ENCODE measurements around the gene CD47. TPM values are rescaled to one million over a fixed set of nuclear protein-coding genes. Genes with fewer than 3 reads are reported as not detected.
A peak's percentile ranks its signal among the peaks of the same experiment; 100 is the strongest.

The CD47 gene
- total and polyA plus RNA-seq, 8 donors, result 142 to 356 (median 187) TPM

- no peak for ATAC-seq
- DNase-seq, result no peak
- H3K27ac ChIP-seq, result no peak overlapping the region
Measured at GRCh38 chr3:108021533-108021932, 69.3 kb downstream of the CD47 start.

GRCh38 chr3:108021131-108021530 lies 69.7 kb downstream of the CD47 start:
- Histone ChIP-seq H3K4me3 (no peak overlapping the region), H3K36me3 (no peaks in the 10 kb centered on the region), H3K9me3 (no peaks in the 10 kb centered on the region), H3K27ac (no peak overlapping the region), H3K4me1 (no peaks in the 10 kb centered on the region), H3K27me3 (peaks cover 0 to 12% of the 10 kb centered on the region in 2 donors)
- intact Hi-C loops (cut with DNase I), result loop anchor here in 1 of 2 donors (10.0 kb wide), 1 partner anchor 64 kb away; no protein-coding TSS in a partner anchor
- DNase-seq (no peak), ATAC-seq (no peak)
- no peak for TF ChIP-seq CTCF (IDR thresholded peaks at IDR 0.05)

More at GRCh38 chr3:108021533-108021932, 69.3 kb downstream of the CD47 start:
- peaks cover 0 to 12% of the 10 kb centered on the region in 2 donors for H3K27me3 ChIP-seq
- no peaks in the 10 kb centered on the region for H3K9me3 ChIP-seq
- H3K4me3 ChIP-seq, result no peak overlapping the region
- intact Hi-C loops (cut with DNase I), result loop anchor here in 1 of 2 donors (10.0 kb wide), 1 partner anchor 63 kb away; no protein-coding TSS in a partner anchor
- TF ChIP-seq CTCF (IDR thresholded peaks at IDR 0.05), result no peak
- H3K36me3 ChIP-seq, result no peaks in the 10 kb centered on the region
- H3K4me1 ChIP-seq, result no peaks in the 10 kb centered on the region

GRCh38 chr3:108018552-108018951 lies 72.3 kb downstream of the CD47 start:
- Histone ChIP-seq H3K27me3 (peaks cover 0 to 12% of the 10 kb centered on the region in 2 donors), H3K9me3 (no peaks in the 10 kb centered on the region), H3K27ac (no peak overlapping the region), H3K4me1 (no peaks in the 10 kb centered on the region), H3K4me3 (no peak overlapping the region), H3K36me3 (no peaks in the 10 kb centered on the region)
- DNase-seq (no peak), ATAC-seq (no peak)
- TF ChIP-seq CTCF (IDR thresholded peaks at IDR 0.05), result no peak
- intact Hi-C loops (cut with DNase I), result no loop called here

GRCh38 chr3:108017587-108017986 lies 73.2 kb downstream of the CD47 start:
- DNase-seq (no peak), ATAC-seq (peak; percentile 9)
- H3K4me1 ChIP-seq, result no peaks in the 10 kb centered on the region
- peaks cover 0 to 12% of the 10 kb centered on the region in 2 donors for H3K27me3 ChIP-seq
- H3K4me3 ChIP-seq, result no peak overlapping the region
- no peak for TF ChIP-seq CTCF (IDR thresholded peaks at IDR 0.05)
- no peak overlapping the region for H3K27ac ChIP-seq
- H3K36me3 ChIP-seq, result no peaks in the 10 kb centered on the region
- intact Hi-C loops (cut with DNase I), result no loop called here
- no peaks in the 10 kb centered on the region for H3K9me3 ChIP-seq

GRCh38 chr3:108014943-108015342 lies 75.9 kb downstream of the CD47 start:
- no peak for TF ChIP-seq CTCF (IDR thresholded peaks at IDR 0.05)
- ATAC-seq, result no peak
- DNase-seq, result no peak
- Histone ChIP-seq H3K27ac (no peak overlapping the region), H3K36me3 (no peaks in the 10 kb centered on the region), H3K4me3 (no peak overlapping the region), H3K4me1 (no peaks in the 10 kb centered on the region), H3K27me3 (peaks cover 0 to 12% of the 10 kb centered on the region in 2 donors), H3K9me3 (no peaks in the 10 kb centered on the region)
- intact Hi-C loops (cut with DNase I), result no loop called here

Data from left lung (tissue), 10 donors.